Forelimb muscle (tissue), 1 donor: ENCODE data around the gene MYO9B. TPM values are rescaled to one million over a fixed set of nuclear protein-coding genes. Genes with fewer than 3 reads are reported as not detected.
A peak's percentile ranks its signal among the peaks of the same experiment; 100 is the strongest.

ENCODE experiments used
- DNase-seq: peaks from one replicate; pipeline ENCODE4 v3.0.0-alpha.2; 2013; ENCODE audit warnings: low read depth
- polyA plus RNA-seq: library from polyadenylated mRNA; unstranded; fragments of 120-200 nt; gene quantifications from one replicate; pipeline ENCODE4 v1.2.1, GENCODE V29; 2013; ENCODE audit not compliant: insufficient read length

Gene MYO9B
- polyA plus RNA-seq, 1 donor = 32.6 TPM

- no peak for DNase-seq
These were observed 17.3 kb upstream of the MYO9B start for GRCh38 chr19:17058236-17058635.

GRCh38 chr19:17060802-17061201 is 14.8 kb upstream of the MYO9B start:
- no peak for DNase-seq

GRCh38 chr19:17061205-17061604 is 14.4 kb upstream of the MYO9B start:
- no peak for DNase-seq

- no peak for DNase-seq
These were observed 13.9 kb upstream of the MYO9B start for GRCh38 chr19:17061691-17062090.

- no peak for DNase-seq
These were observed 12.1 kb upstream of the MYO9B start for GRCh38 chr19:17063428-17063827.

GRCh38 chr19:17069193-17069592 is 6.4 kb upstream of the MYO9B start:
- no peak for DNase-seq

GRCh38 chr19:17070421-17070820 is 5.2 kb upstream of the MYO9B start:
- no peak for DNase-seq

GRCh38 chr19:17070912-17071311 is 4.7 kb upstream of the MYO9B start:
- no peak for DNase-seq

- no peak for DNase-seq
These were observed 1.5 kb upstream of the MYO9B start for GRCh38 chr19:17073869-17074633.

GRCh38 chr19:17074634-17075034 is 943 bp upstream of the MYO9B start:
- no peak for DNase-seq

- DNase-seq = no peak
These were observed 426 bp downstream of the MYO9B start for GRCh38 chr19:17075864-17076542.

GRCh38 chr19:17076543-17076991 is 990 bp downstream of the MYO9B start:
- no peak for DNase-seq

- no peak for DNase-seq
These were observed 2.0 kb downstream of the MYO9B start for GRCh38 chr19:17077447-17078028.

- no peak for DNase-seq
These were observed 2.7 kb downstream of the MYO9B start for GRCh38 chr19:17078036-17078919.

- no peak for DNase-seq
These were observed 3.5 kb downstream of the MYO9B start for GRCh38 chr19:17078920-17079709.

- DNase-seq = peak; percentile 32
These were observed 4.3 kb downstream of the MYO9B start for GRCh38 chr19:17079710-17080439.

- no peak for DNase-seq
These were observed 4.8 kb downstream of the MYO9B start for GRCh38 chr19:17080440-17080801.

- no peak for DNase-seq
These were observed 6.4 kb downstream of the MYO9B start for GRCh38 chr19:17081672-17082630.

GRCh38 chr19:17086120-17086519 is 10.5 kb downstream of the MYO9B start:
- DNase-seq = no peak
